HS-27A (cell line): ENCODE data around the gene TPRX2.
A peak's percentile ranks its signal among the peaks of the same experiment; 100 is the strongest.
"Not testable (repeated sequence)": the region's sequence is repeated elsewhere in the genome, so short reads cannot be mapped to it uniquely, and the experiment has no call there.

Experiments used
- DNase-seq: peaks from one replicate; pipeline ENCODE4 v3.0.0-alpha.2; 2012; ENCODE audit warnings: low read depth, missing footprints

The TPRX2 gene

GRCh38 chr19:47861630-47862029, 2.6 kb downstream of the TPRX2 start:
- DNase-seq = no peak

- peak; percentile 34 for DNase-seq
Measured at GRCh38 chr19:47863514-47863936, 4.5 kb downstream of the TPRX2 start.

DNA sequence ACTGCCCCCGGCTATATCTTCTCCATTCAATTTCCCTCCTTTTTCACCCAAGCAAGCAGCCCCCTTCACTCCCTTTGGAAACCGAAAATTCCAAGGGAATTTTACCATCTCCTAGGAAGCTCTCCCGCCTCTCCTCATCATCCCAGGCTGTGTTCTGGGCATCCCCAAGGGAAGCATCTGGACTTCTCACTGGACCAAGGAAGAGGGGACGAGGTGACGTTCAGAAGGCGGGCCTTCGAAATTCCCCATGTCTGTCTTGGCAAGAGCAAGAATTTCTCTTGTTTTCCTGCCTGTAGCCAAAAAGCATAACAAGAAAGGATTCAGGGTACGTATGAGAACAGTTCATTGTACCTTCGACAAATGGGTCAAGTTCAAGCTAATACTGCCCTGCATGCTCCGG, 6.1 kb downstream of the TPRX2 start:
- no peak for DNase-seq

DNA sequence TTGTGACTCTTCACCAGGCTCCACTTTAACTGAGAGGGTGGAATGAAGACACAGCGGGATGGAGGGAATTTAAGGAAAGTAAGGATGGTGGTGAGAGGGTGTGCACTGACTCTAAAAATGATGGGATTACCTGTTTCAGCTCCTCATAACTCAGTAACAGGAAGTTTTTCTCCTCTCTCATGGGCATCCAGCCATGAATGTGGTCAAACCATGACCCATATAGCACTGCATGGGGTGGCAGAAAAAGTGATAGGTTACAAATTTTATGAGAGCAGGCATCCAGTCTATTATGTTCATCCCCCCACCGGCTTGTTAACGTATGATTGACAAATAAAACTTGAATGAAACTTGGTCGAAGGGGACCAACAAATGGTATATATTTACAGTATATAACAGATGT, 19.9 kb downstream of the TPRX2 start:
- no peak for DNase-seq

- not testable (repeated sequence) for DNase-seq
Measured at GRCh38 chr19:47879385-47879784, 20.4 kb downstream of the TPRX2 start.

- DNase-seq = no peak
Measured at GRCh38 chr19:47881757-47882156, 22.7 kb downstream of the TPRX2 start.

- no peak for DNase-seq
Measured at GRCh38 chr19:47882890-47883289, 23.9 kb downstream of the TPRX2 start.

DNA sequence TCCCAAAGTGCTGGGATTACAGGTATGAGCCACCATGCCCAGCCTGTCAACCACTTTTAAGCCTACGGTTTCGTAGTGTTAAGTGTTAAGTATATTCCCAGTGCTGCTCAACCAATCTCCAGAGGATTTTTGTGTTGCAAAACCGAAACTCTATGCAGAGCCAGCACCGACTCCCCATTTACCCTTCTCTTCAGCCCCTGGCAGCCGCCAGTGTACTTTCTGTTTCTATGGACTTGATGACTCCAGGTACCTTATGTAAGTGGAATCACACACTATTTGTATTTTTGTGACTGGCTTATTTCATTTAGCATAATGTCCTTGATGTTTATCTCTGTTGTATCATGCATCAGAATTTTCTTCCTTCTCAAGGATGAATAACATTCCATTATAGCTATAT, 26.0 kb downstream of the TPRX2 start:
- no peak for DNase-seq

DNA sequence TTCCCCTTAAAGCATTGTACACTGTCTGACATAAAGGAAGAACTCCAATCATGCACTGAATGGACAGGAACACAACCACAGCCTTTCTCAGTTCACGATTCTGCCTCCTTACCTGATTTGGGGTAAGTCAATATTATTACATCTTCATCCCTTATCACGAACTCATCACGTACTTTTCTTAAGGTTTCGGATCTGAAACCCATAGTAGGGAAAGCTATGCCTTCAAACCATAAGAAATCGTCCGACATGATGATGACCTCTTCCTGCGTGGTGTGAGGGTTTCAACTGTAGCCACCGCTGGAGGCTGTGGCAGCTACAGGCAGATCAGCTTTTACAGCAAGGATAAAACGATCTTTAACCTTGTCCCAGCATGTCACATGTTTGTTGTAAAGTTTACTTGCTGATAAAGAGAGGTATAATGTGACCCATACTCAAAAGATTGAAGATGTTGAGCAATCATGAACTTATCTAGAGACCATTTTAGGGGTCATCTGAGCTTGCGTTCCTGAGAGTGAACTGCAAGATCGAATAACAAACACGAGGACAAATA, 27.1 kb downstream of the TPRX2 start, which contains the start of gene SULT2A1:
TSS of gene SULT2A1 (minus strand) at position 306 of the 550 bp plus-strand sequence. CDS start at position 248, 58 bp downstream.
- DNase-seq = no peak

DNA sequence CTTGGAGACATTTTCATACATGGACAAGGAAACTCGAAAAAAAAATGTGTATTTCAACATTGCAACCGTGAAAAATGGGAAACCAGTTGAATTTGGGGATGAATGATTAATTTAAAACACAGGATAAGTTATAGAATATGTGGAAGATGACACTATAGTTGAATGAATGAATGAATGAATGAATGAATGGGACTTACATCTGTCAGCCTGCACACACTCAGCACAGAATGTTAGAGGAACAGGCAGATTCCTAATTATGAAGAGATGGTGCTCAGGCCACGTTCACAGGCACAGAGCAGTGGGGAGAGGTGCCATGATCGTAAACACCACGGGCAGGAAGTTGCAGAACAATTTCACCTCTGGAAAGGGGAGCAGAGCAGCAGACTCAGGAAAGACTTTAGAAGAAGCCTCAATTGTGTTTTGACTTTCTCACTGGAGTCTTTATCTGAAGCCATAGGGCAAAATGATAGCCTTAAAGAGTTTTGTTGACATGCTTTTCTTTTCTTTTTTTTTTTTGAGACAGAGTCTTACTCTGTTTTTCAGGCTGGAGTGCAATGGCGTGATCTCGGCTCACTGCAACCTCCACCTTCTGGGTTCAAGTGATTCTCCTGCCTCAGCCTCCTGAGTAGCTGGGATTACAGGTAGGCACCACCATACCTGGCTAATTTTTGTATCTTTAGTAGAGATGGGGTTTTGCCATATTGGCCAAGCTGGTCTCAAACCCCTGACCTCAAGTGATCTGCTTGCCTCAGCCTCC, 32.0 kb downstream of the TPRX2 start:
- no peak for DNase-seq

DNA sequence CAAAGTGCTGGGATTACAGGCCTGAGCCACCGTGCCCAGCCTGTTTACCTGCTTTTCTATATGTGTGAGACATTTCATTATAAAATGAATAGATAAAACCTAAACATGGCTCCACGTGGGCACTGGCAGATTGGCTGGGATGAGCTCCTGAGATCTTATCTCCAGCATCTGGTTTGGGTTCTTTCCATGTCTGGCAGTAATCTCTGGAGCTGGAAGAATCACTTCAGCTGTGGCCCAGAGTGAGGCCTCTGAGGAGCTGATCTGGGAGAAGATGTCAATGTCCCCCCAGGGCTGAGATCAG, 32.5 kb downstream of the TPRX2 start:
- no peak for DNase-seq

- DNase-seq = no peak
Measured at GRCh38 chr19:47891923-47892666, 33.1 kb downstream of the TPRX2 start.

DNA sequence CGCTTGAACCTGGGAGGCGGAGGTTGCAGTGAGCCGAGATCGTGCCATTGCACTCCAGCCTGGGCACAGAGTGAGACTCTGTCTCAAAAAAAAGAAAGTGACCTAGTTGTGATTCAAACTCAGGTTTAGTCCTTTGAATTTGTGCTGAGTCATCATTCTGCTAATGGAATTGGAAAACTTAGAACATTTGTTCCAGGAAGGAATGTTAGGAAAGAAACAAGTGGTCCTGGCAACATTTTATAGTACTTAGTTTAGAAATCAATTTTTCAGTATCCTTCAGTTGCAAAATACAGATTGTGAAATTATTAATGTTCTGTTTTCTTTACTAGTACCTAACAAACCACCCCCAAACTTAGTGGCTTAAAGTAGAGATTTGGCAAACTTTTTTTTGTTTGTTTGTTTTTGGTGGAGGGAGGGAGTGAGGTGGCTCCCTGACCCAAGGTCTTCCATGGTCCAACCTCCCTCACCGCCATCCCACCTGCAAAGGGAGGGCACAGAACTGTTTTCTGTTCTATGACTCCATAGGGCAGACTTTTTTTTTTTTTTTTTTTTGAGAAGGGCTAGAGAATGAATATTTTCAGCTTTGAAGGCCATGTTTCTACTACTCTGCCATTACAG, 36.2 kb downstream of the TPRX2 start:
- no peak for DNase-seq

- DNase-seq = no peak
Measured at GRCh38 chr19:47896019-47896418, 37.0 kb downstream of the TPRX2 start.

DNA sequence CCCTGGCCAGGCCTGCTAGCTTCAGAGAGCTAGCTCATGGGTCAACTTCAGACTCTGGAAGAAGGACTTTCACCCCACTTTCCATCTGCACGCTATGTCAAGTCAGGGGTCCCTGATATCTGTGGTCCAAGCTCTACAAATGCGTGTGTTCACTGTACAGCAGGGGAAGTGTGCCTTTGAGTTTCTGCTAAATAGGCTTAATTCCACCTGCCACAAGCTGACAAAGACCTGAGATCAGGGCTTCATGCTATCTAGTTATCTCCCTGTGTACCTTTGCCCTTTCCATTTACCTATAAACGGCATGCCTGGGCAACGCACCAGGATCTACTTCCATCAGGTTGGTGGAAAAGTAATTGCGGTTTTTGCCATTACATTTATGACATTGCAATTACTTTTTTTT, 37.7 kb downstream of the TPRX2 start:
- no peak for DNase-seq

GRCh38 chr19:47897861-47898260, 38.8 kb downstream of the TPRX2 start:
- DNase-seq = no peak

- DNase-seq = no peak
Measured at GRCh38 chr19:47899335-47899734, 40.3 kb downstream of the TPRX2 start.

- DNase-seq = no peak
Measured at GRCh38 chr19:47901370-47901769, 42.3 kb downstream of the TPRX2 start.

GRCh38 chr19:47909350-47909749, 50.3 kb downstream of the TPRX2 start:
- not testable (repeated sequence) for DNase-seq

GRCh38 chr19:47910191-47910590, 51.2 kb downstream of the TPRX2 start:
- DNase-seq = not testable (repeated sequence)
